HCT116 (cell line): ENCODE results near the gene MPP1. TPM values are rescaled to one million over a fixed set of nuclear protein-coding genes. Genes with fewer than 3 reads are reported as not detected.

Experiments
- ATAC-seq: fragments of 200-7000 bp; cut with Tn5 transposase; 2 replicates; pipeline ENCODE4 v1.9.1; 2020; ENCODE audit warnings: mild to moderate bottlenecking, moderate library complexity
- BruUV-seq: library from RNA; stranded (reverse); fragments of 400-500 nt; replicated peaks from 2 replicates; lab custom pipeline; 2021; lab: Mats Ljungman, UMichigan
- CTCF ChIA-PET: fragments of 300-600 bp; sonication (Branson Sonifier 250); formaldehyde crosslinking; loops from one replicate; lab custom pipeline; 2021; ENCODE audit warnings: antibody characterized with exemption; lab: Charles Lee
- POLR2A ChIA-PET: fragments of 300-600, 350-600 bp; sonication (Branson Sonifier 250); formaldehyde crosslinking; loops from one replicate; lab custom pipeline; 2021; ENCODE audit warnings: antibody characterized with exemption; lab: Charles Lee
- RAD21 ChIA-PET, 2 experiments: fragments of 300-600 bp; sonication (Branson Sonifier 250); formaldehyde crosslinking; loops; one replicate each; lab custom pipeline; 2023; ENCODE audit warnings: low total read pairs in 2 of 2; ENCODE audit not compliant: uncharacterized antibody in 2 of 2, unreplicated experiment in 2 of 2, low non-redundant PET in 1 of 2; lab: Charles Lee
- DNase-seq: peaks from one replicate; pipeline ENCODE4 v3.0.0-alpha.2; 2010; ENCODE audit warnings: low read depth, low spot score
- H2AFZ ChIP-seq: fragments of 200-600 bp; shearing (Covaris generic), sonication (generic); 2 replicates; pipeline ENCODE4 v1.6.1; 2017; ENCODE audit warnings: low read depth, mixed run types, mixed read lengths, antibody characterized with exemption, low read length; ENCODE audit not compliant: poor library complexity, severe bottlenecking
- H3K27ac ChIP-seq: 2 replicates; pipeline ENCODE4 v1.5.1; 2012; ENCODE audit warnings: low read depth, low read length
- H3K27me3 ChIP-seq: fragments of 200-600 bp; sonication (generic); 2 replicates; pipeline ENCODE4 v1.6.1; 2016; ENCODE audit warnings: mixed run types, low read length, mixed read lengths; ENCODE audit not compliant: insufficient read depth
- H3K36me3 ChIP-seq, 2 experiments: fragments of 200-500 bp in 1 of 2; fragments of 200-600 bp in 1 of 2; sonication (Bioruptor generic) in 1 of 2; sonication (generic) in 1 of 2; 2 replicates each; pipeline versions ENCODE4 v1.5.1 to v1.6.1; 2014 to 2016; ENCODE audit warnings: low read length in 2 of 2, inconsistent platforms in 1 of 2, mixed read lengths in 1 of 2, mixed run types in 1 of 2; ENCODE audit not compliant: insufficient read depth in 2 of 2, control insufficient read depth in 1 of 2
- H3K4me1 ChIP-seq, 2 experiments: fragments of 200-600 bp in 1 of 2; sonication (generic) in 1 of 2; 2 replicates each; pipeline versions ENCODE4 v1.5.1 to v1.6.1; 2012 to 2017; ENCODE audit warnings: low read length in 2 of 2, inconsistent platforms in 1 of 2, mild to moderate bottlenecking in 1 of 2, mixed read lengths in 1 of 2, mixed run types in 1 of 2, moderate library complexity in 1 of 2; ENCODE audit not compliant: insufficient read depth in 2 of 2, control insufficient read depth in 1 of 2
- H3K4me2 ChIP-seq: fragments of 200-600 bp; sonication (generic); 2 replicates; pipeline ENCODE4 v1.6.1; 2017; ENCODE audit warnings: mixed run types, low read length, mixed read lengths
- H3K4me3 ChIP-seq, 2 experiments: fragments of 200-600 bp in 1 of 2; sonication (generic) in 1 of 2; replicated peaks in 1 of 2; 2 replicates each; pipeline ENCODE4 v1.5.1; 2011 to 2016; ENCODE audit warnings: low read length in 2 of 2, control low read depth in 1 of 2, low read depth in 1 of 2, mild to moderate bottlenecking in 1 of 2, mixed read lengths in 1 of 2, mixed run types in 1 of 2
- H3K79me2 ChIP-seq: fragments of 200-600 bp; sonication (generic); 2 replicates; pipeline ENCODE4 v1.6.1; 2017; ENCODE audit warnings: mild to moderate bottlenecking, mixed run types, low read length, moderate library complexity, mixed read lengths; ENCODE audit not compliant: insufficient read depth
- H3K9ac ChIP-seq: fragments of 200-600 bp; sonication (generic); 2 replicates; pipeline ENCODE4 v1.6.1; 2016; ENCODE audit warnings: low read length, mixed read lengths
- H3K9me2 ChIP-seq: fragments of 200-600 bp; sonication (generic), shearing (Covaris generic); 2 replicates; pipeline ENCODE4 v1.6.1; 2017; ENCODE audit warnings: mixed run types, mild to moderate bottlenecking, moderate library complexity; ENCODE audit not compliant: insufficient read depth
- H3K9me3 ChIP-seq, 2 experiments: fragments of 200-500 bp in 1 of 2; fragments of 200-600 bp in 1 of 2; sonication (Bioruptor generic) in 1 of 2; sonication (generic) in 1 of 2; 2 replicates each; pipeline ENCODE4 v1.6.1; 2014 to 2017; ENCODE audit warnings: low read length in 2 of 2, mixed read lengths in 2 of 2, inconsistent platforms in 1 of 2, low read depth in 1 of 2, mild to moderate bottlenecking in 1 of 2, mixed run types in 1 of 2, moderate library complexity in 1 of 2; ENCODE audit not compliant: control insufficient read depth in 1 of 2, insufficient read depth in 1 of 2
- H4K20me1 ChIP-seq: fragments of 200-600 bp; sonication (generic), shearing (Covaris generic); 2 replicates; pipeline ENCODE4 v1.6.1; 2017; ENCODE audit warnings: mixed run types, mild to moderate bottlenecking, moderate library complexity; ENCODE audit not compliant: insufficient read depth
- CBX3 ChIP-seq: IDR thresholded peaks from 2 replicates; pipeline ENCODE4 v1.6.1; 2012; ENCODE audit warnings: low read depth
- CEBPB ChIP-seq: IDR thresholded peaks from 2 replicates; pipeline ENCODE4 v1.6.1; 2012; ENCODE audit warnings: low read depth
- ELF1 ChIP-seq: IDR thresholded peaks from 2 replicates; pipeline ENCODE4 v1.6.1; 2012; ENCODE audit warnings: low read depth, borderline replicate concordance
- EZH2phosphoT487 ChIP-seq: fragments of 200-600 bp; IDR thresholded peaks from 2 replicates; pipeline ENCODE4 v1.6.1; 2018; ENCODE audit warnings: antibody characterized with exemption, borderline replicate concordance
- JUND ChIP-seq: IDR thresholded peaks from 2 replicates; pipeline ENCODE4 v1.6.1; 2012
- POLR2AphosphoS5 ChIP-seq: IDR thresholded peaks from 2 replicates; pipeline ENCODE4 v1.6.1; 2011; ENCODE audit warnings: mild to moderate bottlenecking, low read depth, low read length, moderate library complexity
- YY1 ChIP-seq: IDR thresholded peaks from 2 replicates; pipeline ENCODE4 v1.6.1; 2011; ENCODE audit warnings: low read length, low read depth, moderate library complexity, mild to moderate bottlenecking; ENCODE audit not compliant: insufficient replicate concordance; ENCODE audit errors: extremely low read depth
- ZNF274 ChIP-seq: fragments of 200-500 bp; sonication (Bioruptor generic); IDR thresholded peaks from 2 replicates; pipeline ENCODE4 v1.6.1; 2014; ENCODE audit warnings: mild to moderate bottlenecking, low read depth, low read length, inconsistent platforms
- intact Hi-C: fragments of 100-400 bp; cut with micrococcal nuclease; formaldehyde crosslinking; loops from 2 replicates; pipeline ENCODE4 v1.10.0; 2022
- total RNA-seq: library from RNA; stranded (reverse); gene quantifications from one replicate; pipeline ENCODE4 v1.2.1, GENCODE V29; 2021; ENCODE audit not compliant: unreplicated experiment
- TF ChIP-seq, protein P1 (sequence below): IDR thresholded peaks from 2 replicates; pipeline ENCODE4 v1.6.1; 2012; ENCODE audit warnings: low read depth

Gene MPP1
- total RNA-seq, 1 experiment from 2014 or later = 13.1 TPM

DNA sequence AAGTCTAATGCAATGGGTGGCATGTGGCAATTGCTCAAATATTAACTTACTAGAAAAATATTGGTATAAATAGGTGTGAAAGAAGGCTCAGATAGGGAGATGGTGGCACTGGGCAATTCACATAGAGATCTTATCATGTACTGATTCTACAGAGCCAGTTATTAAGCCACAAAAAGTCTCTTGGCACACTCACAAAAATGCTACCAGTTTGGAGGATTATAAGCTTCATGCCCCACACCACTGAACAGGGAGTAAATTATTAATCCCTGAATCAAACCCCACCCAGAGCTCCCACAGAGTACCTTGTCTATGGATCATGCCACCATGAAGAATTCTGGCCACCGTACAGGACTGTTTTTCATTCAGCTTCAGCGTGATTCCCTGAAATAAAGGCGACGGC lies 13.8 kb downstream of the MPP1 start:
- H2AFZ ChIP-seq = no peak overlapping the region
- DNase-seq (no peak), ATAC-seq (no peak)
- H4K20me1 ChIP-seq = no peaks in the 10 kb centered on the region
- H3K36me3 ChIP-seq = no peaks in the 10 kb centered on the region
- ChIA-PET POLR2A (no interaction called here), CTCF (no interaction called here), RAD21 (no interaction called here)
- BruUV-seq = no TSS peak
- intact Hi-C loops = no loop called here
- no peak overlapping the region for H3K27ac ChIP-seq
- H3K9me2 ChIP-seq = no peaks in the 10 kb centered on the region
- H3K27me3 ChIP-seq = no peaks in the 10 kb centered on the region
- TF ChIP-seq JUND (no peak), YY1 (no peak), CEBPB (no peak), EZH2phosphoT487 (no peak), ELF1 (no peak), CBX3 (no peak), POLR2AphosphoS5 (no peak), ZNF274 (no peak)
- TF ChIP-seq, protein P1, sequence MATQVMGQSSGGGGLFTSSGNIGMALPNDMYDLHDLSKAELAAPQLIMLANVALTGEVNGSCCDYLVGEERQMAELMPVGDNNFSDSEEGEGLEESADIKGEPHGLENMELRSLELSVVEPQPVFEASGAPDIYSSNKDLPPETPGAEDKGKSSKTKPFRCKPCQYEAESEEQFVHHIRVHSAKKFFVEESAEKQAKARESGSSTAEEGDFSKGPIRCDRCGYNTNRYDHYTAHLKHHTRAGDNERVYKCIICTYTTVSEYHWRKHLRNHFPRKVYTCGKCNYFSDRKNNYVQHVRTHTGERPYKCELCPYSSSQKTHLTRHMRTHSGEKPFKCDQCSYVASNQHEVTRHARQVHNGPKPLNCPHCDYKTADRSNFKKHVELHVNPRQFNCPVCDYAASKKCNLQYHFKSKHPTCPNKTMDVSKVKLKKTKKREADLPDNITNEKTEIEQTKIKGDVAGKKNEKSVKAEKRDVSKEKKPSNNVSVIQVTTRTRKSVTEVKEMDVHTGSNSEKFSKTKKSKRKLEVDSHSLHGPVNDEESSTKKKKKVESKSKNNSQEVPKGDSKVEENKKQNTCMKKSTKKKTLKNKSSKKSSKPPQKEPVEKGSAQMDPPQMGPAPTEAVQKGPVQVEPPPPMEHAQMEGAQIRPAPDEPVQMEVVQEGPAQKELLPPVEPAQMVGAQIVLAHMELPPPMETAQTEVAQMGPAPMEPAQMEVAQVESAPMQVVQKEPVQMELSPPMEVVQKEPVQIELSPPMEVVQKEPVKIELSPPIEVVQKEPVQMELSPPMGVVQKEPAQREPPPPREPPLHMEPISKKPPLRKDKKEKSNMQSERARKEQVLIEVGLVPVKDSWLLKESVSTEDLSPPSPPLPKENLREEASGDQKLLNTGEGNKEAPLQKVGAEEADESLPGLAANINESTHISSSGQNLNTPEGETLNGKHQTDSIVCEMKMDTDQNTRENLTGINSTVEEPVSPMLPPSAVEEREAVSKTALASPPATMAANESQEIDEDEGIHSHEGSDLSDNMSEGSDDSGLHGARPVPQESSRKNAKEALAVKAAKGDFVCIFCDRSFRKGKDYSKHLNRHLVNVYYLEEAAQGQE = no peak
- peaks cover under 1 to 3% of the 10 kb centered on the region in 2 experiments; a peak in 3 of 4 replicates for H3K4me1 ChIP-seq
- H3K79me2 ChIP-seq = no peaks in the 10 kb centered on the region
- H3K9ac ChIP-seq = no peak overlapping the region
- no peaks in the 10 kb centered on the region for H3K9me3 ChIP-seq
- no peak overlapping the region for H3K4me2 ChIP-seq
- no peak overlapping the region for H3K4me3 ChIP-seq
